OCI-LY1 (cell line): ENCODE measurements around the gene NOTCH2.

ENCODE experiments used
- CTCF ChIP-seq: fragments of 200-600 bp; sonication (generic), shearing (Covaris generic); IDR thresholded peaks from 2 replicates; pipeline ENCODE4 v1.5.1; 2017; ENCODE audit warnings: mild to moderate bottlenecking, antibody characterized with exemption, low read length, moderate library complexity, mixed read lengths
- EZH2 ChIP-seq: fragments of 200-600 bp; sonication (generic), shearing (Covaris generic); IDR thresholded peaks from 2 replicates; pipeline ENCODE4 v1.8.0; 2017; ENCODE audit warnings: borderline replicate concordance, mixed run types, mild to moderate bottlenecking, antibody characterized with exemption, low read length, moderate library complexity, mixed read lengths

- TF ChIP-seq CTCF (no peak), EZH2 (no peak)
Measured at GRCh38 chr1:119878171-119878570, 191.3 kb downstream of the NOTCH2 start.
